GM21526 (cell line): Measurements from ENCODE around the gene EMILIN3.

Source experiments
- ATAC-seq: cut with Tn5 transposase; IDR thresholded peaks from one replicate; pipeline ENCODE4 v1.9.1; 2021; ENCODE audit warnings: moderate library complexity; ENCODE audit not compliant: unreplicated experiment, low FRiP score

EMILIN3 gene

GRCh38 chr20:41349266-41349665, 17.4 kb downstream of the EMILIN3 start:
- no peak for ATAC-seq

GRCh38 chr20:41348430-41349172, 18.0 kb downstream of the EMILIN3 start:
- no peak for ATAC-seq

GRCh38 chr20:41347523-41348429, 18.8 kb downstream of the EMILIN3 start:
- no peak for ATAC-seq

GRCh38 chr20:41345729-41346067, 20.9 kb downstream of the EMILIN3 start:
- no peak for ATAC-seq

GRCh38 chr20:41344938-41345728, 21.5 kb downstream of the EMILIN3 start:
- ATAC-seq, result no peak

- ATAC-seq, result no peak
Measured at GRCh38 chr20:41344477-41344876, 22.1 kb downstream of the EMILIN3 start.

GRCh38 chr20:41342474-41343464, 23.8 kb downstream of the EMILIN3 start:
- no peak for ATAC-seq

GRCh38 chr20:41340327-41341055, 26.1 kb downstream of the EMILIN3 start, which contains the start of gene LPIN3:
Gene LPIN3 (plus strand): TSS chr20:41340821. CDS start chr20:41345804, 4,983 bp downstream.
- ATAC-seq, result peak; percentile 20

- peak; percentile 77 for ATAC-seq
Measured at GRCh38 chr20:41339957-41340326, 26.7 kb downstream of the EMILIN3 start.

GRCh38 chr20:41336711-41337492, 29.7 kb downstream of the EMILIN3 start:
- ATAC-seq, result no peak

- ATAC-seq, result no peak
Measured at GRCh38 chr20:41335591-41335990, 31.0 kb downstream of the EMILIN3 start.

GRCh38 chr20:41334443-41335421, 31.9 kb downstream of the EMILIN3 start:
- no peak for ATAC-seq

GRCh38 chr20:41334036-41334435, 32.6 kb downstream of the EMILIN3 start:
- no peak for ATAC-seq

- no peak for ATAC-seq
Measured at GRCh38 chr20:41331731-41332130, 34.9 kb downstream of the EMILIN3 start.

GRCh38 chr20:41330941-41331340, 35.7 kb downstream of the EMILIN3 start:
- no peak for ATAC-seq

GRCh38 chr20:41330343-41330720, 36.3 kb downstream of the EMILIN3 start:
- no peak for ATAC-seq
